HepG2 (cell line): Measurements from ENCODE around the gene ADH5. TPM values are rescaled to one million over a fixed set of nuclear protein-coding genes. Genes with fewer than 3 reads are reported as not detected.

Source experiments
- ARHGAP35 ChIP-seq: sonication (generic); formaldehyde crosslinking; IDR thresholded peaks from 2 replicates; pipeline ENCODE4 v1.9.0; 2022; ENCODE audit warnings: mild to moderate bottlenecking, inconsistent platforms, moderate library complexity, missing genetic modification reagents, borderline replicate concordance
- ISX ChIP-seq: sonication (generic); formaldehyde crosslinking; conservative IDR thresholded peaks from 2 replicates; pipeline ENCODE4 v1.5.0; 2020; ENCODE audit warnings: missing genetic modification reagents
- KLF16 ChIP-seq, 2 experiments: sonication (generic) in 1 of 2; formaldehyde crosslinking in 1 of 2; IDR thresholded peaks; 2 replicates each; pipeline versions ENCODE4 v1.6.1 to v1.8.0; 2016 to 2023; ENCODE audit warnings: missing genetic modification reagents in 2 of 2, missing compliant biosample characterization in 1 of 2
- PHB2 ChIP-seq: fragments of 450-650 bp; IDR thresholded peaks from 2 replicates; pipeline ENCODE4 v1.6.1; 2018; ENCODE audit not compliant: partially characterized antibody
- TBX2 ChIP-seq: sonication (generic); formaldehyde crosslinking; IDR thresholded peaks from 2 replicates; pipeline ENCODE4 v1.5.0; 2020; ENCODE audit warnings: missing genetic modification reagents, mild to moderate bottlenecking, borderline replicate concordance
- ZNF343 ChIP-seq: sonication (generic); formaldehyde crosslinking; IDR thresholded peaks from 2 replicates; pipeline ENCODE4 v1.4.0; 2020; ENCODE audit warnings: mild to moderate bottlenecking, missing genetic modification reagents
- ZNF484 ChIP-seq: sonication (generic); formaldehyde crosslinking; IDR thresholded peaks from 2 replicates; pipeline ENCODE4 v1.5.1; 2020; ENCODE audit warnings: mild to moderate bottlenecking, low read depth, missing genetic modification reagents, borderline replicate concordance
- polyA plus RNA-seq, 8 experiments: library from polyadenylated mRNA; depleted of rRNA in 3 of 8; stranded (reverse) in 7 of 8; unstranded in 1 of 8; fragments of >200 nt; fragmentation: Illumina TruSeq in 4 of 8; extraction: Trizol in 4 of 8; gene quantifications; 2 replicates each; pipeline versions ENCODE4 v1.2.1 to v1.2.3, GENCODE V29; 2011 to 2016; ENCODE audit warnings: low read depth in 4 of 8, missing spikeins in 1 of 8, mixed read lengths in 1 of 8; ENCODE audit not compliant: insufficient read depth in 1 of 8
- total RNA-seq, 5 experiments: library from RNA; depleted of rRNA; stranded (reverse); fragments of >200 nt; fragmentation: Illumina TruSeq; extraction: Trizol; gene quantifications; 2 replicates each; pipeline ENCODE4 v1.2.3, GENCODE V29; 2016; ENCODE audit warnings: low read depth in 1 of 5
- TF ChIP-seq, protein P1 (sequence below): sonication (generic); formaldehyde crosslinking; IDR thresholded peaks from 2 replicates; pipeline ENCODE4 v1.5.0; 2020; ENCODE audit warnings: mild to moderate bottlenecking, missing genetic modification reagents, borderline replicate concordance
- TF ChIP-seq, protein P2 (sequence below): sonication (generic); formaldehyde crosslinking; IDR thresholded peaks from 2 replicates; pipeline ENCODE4 v1.5.1; 2020; ENCODE audit warnings: missing genetic modification reagents, mild to moderate bottlenecking, borderline replicate concordance
- TF ChIP-seq, protein P3 (sequence below): sonication (generic); formaldehyde crosslinking; IDR thresholded peaks from 2 replicates; pipeline ENCODE4 v1.8.0; 2022; ENCODE audit warnings: missing genetic modification reagents, low read depth, mild to moderate bottlenecking, borderline replicate concordance
- TF ChIP-seq, protein P4 (sequence below): sonication (generic); formaldehyde crosslinking; IDR thresholded peaks from 2 replicates; pipeline ENCODE4 v1.5.0; 2020; ENCODE audit warnings: mild to moderate bottlenecking, missing genetic modification reagents
- TF ChIP-seq, protein P5 (sequence below): sonication (generic); formaldehyde crosslinking; IDR thresholded peaks from 2 replicates; pipeline ENCODE4 v1.5.0; 2020; ENCODE audit warnings: mild to moderate bottlenecking, missing genetic modification reagents

The ADH5 gene
- total and polyA plus RNA-seq, 2 of the 13 experiments (the other 11 are each of a cell fraction or from before 2014, with no cell fraction given) = 349 to 512 TPM

DNA sequence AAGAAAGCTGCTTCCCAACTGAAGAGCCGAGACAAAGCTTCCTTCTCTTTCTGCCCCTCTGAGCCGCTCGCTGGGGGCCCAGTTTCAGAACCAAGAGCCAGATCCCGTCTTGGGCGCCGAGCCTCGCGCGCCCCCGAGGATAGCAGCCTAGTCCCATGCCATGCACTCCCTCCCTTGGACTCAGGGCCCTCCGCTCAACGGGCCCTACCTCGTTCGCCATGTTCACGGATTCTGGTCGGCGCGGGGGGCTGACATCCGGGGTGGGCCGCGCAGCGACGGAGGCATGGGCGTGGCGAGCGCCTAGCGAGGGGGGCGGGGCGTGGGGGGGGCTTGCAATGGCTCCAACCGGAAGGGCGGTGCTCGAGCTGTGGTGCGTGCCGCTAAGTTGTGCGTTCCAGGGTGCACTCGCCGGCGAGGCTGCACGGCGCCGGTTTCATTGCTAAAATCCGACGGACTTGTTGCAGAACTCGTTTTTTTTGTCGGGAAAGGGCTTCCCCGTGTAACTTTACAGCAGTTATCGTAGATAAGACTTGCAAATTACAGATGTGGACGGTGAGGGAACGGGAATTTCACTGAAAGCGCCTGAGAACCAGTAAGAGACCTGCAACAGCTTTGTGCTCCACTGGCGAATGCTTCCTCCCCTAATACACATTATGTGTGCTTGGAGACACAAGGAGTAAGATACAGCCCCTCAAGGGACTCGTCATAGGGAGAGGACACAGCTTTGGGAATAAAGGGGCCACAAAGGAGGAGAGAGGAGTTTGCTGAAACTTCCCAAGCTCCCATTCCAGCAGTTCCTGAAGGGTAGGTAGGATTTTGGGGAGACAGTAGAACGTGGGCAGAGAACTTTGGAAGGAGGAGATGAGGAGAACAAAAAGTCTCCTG lies at the start of gene ADH5 (continued):
- TF ChIP-seq, protein P1, sequence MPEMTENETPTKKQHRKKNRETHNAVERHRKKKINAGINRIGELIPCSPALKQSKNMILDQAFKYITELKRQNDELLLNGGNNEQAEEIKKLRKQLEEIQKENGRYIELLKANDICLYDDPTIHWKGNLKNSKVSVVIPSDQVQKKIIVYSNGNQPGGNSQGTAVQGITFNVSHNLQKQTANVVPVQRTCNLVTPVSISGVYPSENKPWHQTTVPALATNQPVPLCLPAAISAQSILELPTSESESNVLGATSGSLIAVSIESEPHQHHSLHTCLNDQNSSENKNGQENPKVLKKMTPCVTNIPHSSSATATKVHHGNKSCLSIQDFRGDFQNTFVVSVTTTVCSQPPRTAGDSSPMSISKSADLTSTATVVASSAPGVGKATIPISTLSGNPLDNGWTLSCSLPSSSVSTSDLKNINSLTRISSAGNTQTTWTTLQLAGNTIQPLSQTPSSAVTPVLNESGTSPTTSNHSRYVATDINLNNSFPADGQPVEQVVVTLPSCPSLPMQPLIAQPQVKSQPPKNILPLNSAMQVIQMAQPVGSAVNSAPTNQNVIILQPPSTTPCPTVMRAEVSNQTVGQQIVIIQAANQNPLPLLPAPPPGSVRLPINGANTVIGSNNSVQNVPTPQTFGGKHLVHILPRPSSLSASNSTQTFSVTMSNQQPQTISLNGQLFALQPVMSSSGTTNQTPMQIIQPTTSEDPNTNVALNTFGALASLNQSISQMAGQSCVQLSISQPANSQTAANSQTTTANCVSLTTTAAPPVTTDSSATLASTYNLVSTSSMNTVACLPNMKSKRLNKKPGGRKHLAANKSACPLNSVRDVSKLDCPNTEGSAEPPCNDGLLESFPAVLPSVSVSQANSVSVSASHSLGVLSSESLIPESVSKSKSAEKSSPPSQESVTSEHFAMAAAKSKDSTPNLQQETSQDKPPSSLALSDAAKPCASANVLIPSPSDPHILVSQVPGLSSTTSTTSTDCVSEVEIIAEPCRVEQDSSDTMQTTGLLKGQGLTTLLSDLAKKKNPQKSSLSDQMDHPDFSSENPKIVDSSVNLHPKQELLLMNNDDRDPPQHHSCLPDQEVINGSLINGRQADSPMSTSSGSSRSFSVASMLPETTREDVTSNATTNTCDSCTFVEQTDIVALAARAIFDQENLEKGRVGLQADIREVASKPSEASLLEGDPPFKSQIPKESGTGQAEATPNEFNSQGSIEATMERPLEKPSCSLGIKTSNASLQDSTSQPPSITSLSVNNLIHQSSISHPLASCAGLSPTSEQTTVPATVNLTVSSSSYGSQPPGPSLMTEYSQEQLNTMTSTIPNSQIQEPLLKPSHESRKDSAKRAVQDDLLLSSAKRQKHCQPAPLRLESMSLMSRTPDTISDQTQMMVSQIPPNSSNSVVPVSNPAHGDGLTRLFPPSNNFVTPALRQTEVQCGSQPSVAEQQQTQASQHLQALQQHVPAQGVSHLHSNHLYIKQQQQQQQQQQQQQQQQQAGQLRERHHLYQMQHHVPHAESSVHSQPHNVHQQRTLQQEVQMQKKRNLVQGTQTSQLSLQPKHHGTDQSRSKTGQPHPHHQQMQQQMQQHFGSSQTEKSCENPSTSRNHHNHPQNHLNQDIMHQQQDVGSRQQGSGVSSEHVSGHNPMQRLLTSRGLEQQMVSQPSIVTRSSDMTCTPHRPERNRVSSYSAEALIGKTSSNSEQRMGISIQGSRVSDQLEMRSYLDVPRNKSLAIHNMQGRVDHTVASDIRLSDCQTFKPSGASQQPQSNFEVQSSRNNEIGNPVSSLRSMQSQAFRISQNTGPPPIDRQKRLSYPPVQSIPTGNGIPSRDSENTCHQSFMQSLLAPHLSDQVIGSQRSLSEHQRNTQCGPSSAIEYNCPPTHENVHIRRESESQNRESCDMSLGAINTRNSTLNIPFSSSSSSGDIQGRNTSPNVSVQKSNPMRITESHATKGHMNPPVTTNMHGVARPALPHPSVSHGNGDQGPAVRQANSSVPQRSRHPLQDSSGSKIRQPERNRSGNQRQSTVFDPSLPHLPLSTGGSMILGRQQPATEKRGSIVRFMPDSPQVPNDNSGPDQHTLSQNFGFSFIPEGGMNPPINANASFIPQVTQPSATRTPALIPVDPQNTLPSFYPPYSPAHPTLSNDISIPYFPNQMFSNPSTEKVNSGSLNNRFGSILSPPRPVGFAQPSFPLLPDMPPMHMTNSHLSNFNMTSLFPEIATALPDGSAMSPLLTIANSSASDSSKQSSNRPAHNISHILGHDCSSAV (CRISPR knock-in tag) = no peak
- no peak; a peak in 1 of 4 replicates for TF ChIP-seq KLF16 (CRISPR knock-in tag; IDR thresholded peaks at IDR 0.05)
- peak; percentile 62; the same call in 1 of the 2 replicates for TF ChIP-seq ZNF343 (CRISPR knock-in tag)
- TF ChIP-seq ARHGAP35 (CRISPR knock-in tag) = 0 out of 2 replicates have a peak, but pooled peaks have one; percentile 31
- TF ChIP-seq, protein P2, sequence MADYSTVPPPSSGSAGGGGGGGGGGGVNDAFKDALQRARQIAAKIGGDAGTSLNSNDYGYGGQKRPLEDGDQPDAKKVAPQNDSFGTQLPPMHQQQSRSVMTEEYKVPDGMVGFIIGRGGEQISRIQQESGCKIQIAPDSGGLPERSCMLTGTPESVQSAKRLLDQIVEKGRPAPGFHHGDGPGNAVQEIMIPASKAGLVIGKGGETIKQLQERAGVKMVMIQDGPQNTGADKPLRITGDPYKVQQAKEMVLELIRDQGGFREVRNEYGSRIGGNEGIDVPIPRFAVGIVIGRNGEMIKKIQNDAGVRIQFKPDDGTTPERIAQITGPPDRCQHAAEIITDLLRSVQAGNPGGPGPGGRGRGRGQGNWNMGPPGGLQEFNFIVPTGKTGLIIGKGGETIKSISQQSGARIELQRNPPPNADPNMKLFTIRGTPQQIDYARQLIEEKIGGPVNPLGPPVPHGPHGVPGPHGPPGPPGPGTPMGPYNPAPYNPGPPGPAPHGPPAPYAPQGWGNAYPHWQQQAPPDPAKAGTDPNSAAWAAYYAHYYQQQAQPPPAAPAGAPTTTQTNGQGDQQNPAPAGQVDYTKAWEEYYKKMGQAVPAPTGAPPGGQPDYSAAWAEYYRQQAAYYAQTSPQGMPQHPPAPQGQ (CRISPR knock-in tag) = no peak
- no peak for TF ChIP-seq PHB2
- TF ChIP-seq, protein P3, sequence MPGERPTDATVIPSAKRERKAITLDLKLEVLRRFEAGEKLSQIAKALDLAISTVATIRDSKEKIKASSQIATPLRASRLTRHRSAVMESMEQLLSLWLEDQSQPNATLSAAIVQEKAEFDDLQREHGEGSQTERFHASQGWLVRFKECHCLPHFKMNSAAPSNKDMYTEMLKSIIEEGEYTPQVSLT (CRISPR knock-in tag) = no peak
- TF ChIP-seq ZNF484 (CRISPR knock-in tag) = no peak
- TF ChIP-seq TBX2 (CRISPR knock-in tag) = peak; percentile 61; the same call in 1 of the 2 replicates
- TF ChIP-seq ISX (CRISPR knock-in tag) = no peak; the same call in 1 of the 2 replicates
- TF ChIP-seq, protein P4, sequence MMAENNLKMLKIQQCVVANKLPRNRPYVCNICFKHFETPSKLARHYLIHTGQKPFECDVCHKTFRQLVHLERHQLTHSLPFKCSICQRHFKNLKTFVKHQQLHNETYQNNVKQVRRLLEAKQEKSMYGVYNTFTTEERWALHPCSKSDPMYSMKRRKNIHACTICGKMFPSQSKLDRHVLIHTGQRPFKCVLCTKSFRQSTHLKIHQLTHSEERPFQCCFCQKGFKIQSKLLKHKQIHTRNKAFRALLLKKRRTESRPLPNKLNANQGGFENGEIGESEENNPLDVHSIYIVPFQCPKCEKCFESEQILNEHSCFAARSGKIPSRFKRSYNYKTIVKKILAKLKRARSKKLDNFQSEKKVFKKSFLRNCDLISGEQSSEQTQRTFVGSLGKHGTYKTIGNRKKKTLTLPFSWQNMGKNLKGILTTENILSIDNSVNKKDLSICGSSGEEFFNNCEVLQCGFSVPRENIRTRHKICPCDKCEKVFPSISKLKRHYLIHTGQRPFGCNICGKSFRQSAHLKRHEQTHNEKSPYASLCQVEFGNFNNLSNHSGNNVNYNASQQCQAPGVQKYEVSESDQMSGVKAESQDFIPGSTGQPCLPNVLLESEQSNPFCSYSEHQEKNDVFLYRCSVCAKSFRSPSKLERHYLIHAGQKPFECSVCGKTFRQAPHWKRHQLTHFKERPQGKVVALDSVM (CRISPR knock-in tag) = no peak; the same call in 1 of the 2 replicates
- TF ChIP-seq, protein P5, sequence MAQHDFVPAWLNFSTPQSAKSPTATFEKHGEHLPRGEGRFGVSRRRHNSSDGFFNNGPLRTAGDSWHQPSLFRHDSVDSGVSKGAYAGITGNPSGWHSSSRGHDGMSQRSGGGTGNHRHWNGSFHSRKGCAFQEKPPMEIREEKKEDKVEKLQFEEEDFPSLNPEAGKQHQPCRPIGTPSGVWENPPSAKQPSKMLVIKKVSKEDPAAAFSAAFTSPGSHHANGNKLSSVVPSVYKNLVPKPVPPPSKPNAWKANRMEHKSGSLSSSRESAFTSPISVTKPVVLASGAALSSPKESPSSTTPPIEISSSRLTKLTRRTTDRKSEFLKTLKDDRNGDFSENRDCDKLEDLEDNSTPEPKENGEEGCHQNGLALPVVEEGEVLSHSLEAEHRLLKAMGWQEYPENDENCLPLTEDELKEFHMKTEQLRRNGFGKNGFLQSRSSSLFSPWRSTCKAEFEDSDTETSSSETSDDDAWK = no peak
